Measurements from ENCODE around the gene SERHL2. TPM values are rescaled to one million over a fixed set of nuclear protein-coding genes. Genes with fewer than 3 reads are reported as not detected.
"Not testable (repeated sequence)": the region's sequence is repeated elsewhere in the genome, so short reads cannot be mapped to it uniquely, and the experiment has no call there.

Gene SERHL2
- total RNA-seq, 1 donor from 2014 or later: 3.1 TPM

DNA sequence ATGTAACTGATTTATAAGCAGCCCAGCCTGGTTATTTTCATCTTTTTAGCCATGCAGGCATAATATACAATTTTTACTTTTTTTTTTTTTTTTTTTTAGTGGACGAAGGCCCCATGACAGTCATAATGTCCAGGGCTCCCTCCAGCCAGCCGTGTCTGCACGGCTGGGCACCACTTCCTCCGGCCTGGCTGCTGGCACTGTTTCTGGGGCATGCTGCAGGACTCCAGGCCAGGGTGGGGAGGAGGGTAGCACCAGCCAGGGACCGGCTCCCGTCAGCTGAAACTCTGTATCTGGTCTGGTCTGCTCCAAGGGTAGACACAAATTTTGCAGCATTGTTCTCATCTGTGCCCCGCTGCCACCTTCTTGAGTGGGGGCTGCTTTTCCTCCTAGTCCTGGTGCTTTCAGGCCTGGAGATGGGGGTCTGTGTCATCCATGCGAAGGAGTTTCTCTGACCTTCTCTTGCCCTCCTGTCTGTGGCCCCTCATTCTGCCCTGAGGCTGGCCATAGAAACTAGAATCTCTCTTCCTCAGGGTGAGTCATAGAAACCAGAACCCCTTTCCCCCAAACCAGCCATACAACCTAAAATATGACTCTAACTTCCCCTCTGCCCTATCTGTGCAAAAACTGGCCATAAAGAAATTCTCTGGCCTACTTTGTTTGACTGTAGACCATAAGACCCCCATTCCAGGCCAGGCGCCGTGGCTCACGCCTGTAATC lies 25.0 kb upstream of the SERHL2 start:
- Histone ChIP-seq H3K4me3 (no peak overlapping the region), H3K4me1 (no peaks in the 10 kb centered on the region), H3K27me3 (no peaks in the 10 kb centered on the region), H3K9me3 (no peaks in the 10 kb centered on the region), H3K27ac (no peak overlapping the region), H3K36me3 (no peaks in the 10 kb centered on the region)
- TF ChIP-seq, protein P1, sequence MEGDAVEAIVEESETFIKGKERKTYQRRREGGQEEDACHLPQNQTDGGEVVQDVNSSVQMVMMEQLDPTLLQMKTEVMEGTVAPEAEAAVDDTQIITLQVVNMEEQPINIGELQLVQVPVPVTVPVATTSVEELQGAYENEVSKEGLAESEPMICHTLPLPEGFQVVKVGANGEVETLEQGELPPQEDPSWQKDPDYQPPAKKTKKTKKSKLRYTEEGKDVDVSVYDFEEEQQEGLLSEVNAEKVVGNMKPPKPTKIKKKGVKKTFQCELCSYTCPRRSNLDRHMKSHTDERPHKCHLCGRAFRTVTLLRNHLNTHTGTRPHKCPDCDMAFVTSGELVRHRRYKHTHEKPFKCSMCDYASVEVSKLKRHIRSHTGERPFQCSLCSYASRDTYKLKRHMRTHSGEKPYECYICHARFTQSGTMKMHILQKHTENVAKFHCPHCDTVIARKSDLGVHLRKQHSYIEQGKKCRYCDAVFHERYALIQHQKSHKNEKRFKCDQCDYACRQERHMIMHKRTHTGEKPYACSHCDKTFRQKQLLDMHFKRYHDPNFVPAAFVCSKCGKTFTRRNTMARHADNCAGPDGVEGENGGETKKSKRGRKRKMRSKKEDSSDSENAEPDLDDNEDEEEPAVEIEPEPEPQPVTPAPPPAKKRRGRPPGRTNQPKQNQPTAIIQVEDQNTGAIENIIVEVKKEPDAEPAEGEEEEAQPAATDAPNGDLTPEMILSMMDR (IDR thresholded peaks at IDR 0.05): no peak
- no peak for DNase-seq (ENCODE audit: low spot score in 2 of 2)
- intact Hi-C loops (cut with DNase I): no loop called here

DNA sequence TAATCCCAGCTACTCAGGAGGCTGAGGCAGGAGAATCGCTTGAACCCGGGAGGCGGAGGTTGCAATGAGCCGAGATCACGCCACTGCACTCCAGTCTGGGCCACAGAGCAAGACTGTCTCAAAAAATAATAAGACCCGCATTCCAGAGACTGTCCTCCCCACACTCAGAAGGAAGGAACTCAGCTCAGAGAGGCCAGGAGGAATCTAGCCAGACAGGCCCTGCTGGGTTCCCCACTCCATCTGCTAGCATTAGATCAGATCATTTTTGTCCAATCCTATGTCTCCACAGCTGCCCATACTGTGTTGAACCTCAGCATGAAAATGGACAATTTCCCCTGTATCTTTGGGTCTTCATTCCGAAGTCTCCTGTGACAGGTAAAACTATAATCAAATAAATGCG lies 24.3 kb upstream of the SERHL2 start:
- H3K9me3 ChIP-seq; intact Hi-C loops (cut with DNase I); H3K4me1 ChIP-seq; H3K36me3 ChIP-seq; DNase-seq (ENCODE audit: low spot score in 2 of 2); H3K4me3 ChIP-seq; H3K27me3 ChIP-seq; H3K27ac ChIP-seq: not testable (repeated sequence)

DNA sequence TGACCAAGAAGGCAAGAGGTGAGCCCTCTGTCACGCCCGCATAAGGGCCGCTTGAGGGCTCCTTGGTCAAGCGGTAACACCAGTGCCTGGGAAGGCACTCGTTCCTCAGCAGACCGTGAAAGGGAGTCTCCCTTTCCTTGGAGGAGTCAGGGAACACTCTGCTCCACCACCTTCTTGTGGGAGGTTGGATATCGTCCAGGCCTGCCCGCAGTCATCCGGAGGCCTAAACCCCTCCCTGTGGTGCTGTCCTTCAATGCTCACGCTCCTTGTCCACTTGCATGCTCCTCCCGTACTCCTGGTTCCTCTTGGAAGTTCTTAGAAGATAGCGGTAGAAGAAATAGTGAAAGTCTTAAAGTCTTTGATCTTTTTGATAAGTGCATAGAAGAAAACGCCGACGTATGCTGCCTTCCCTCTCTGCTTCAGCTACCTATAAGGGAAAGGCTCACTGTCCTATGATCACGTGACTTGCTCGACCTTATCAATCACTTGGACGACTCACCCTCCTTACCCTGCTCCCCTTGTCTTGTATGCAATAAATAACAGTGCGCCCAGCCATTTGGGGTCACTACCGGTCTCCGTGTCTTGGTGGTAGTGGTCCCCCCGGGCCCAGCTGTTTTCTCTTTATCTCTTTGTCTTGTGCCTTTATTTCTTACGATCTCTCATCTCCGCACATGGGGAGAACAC lies 22.2 kb upstream of the SERHL2 start:
- H3K9me3 ChIP-seq; H3K27me3 ChIP-seq; H3K27ac ChIP-seq; intact Hi-C loops (cut with DNase I); H3K4me3 ChIP-seq; H3K4me1 ChIP-seq; DNase-seq (ENCODE audit: low spot score in 2 of 2); H3K36me3 ChIP-seq: not testable (repeated sequence)

DNA sequence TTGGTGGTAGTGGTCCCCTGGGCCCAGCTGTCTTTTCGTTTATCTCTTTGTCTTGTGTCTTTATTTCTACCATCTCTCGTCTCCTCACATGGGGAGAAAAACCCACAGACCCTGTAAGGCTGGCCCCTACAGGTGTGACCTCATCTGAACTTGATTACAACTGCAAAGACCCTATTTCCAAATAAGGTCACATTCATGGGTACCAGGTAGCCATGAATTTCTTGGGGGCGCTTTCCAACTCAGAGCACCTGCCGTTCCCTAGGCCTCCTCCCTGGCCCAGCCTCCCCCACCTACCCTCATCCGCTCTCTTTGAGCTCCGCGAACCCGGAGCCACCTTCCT lies 20.1 kb upstream of the SERHL2 start:
- DNase-seq (ENCODE audit: low spot score in 2 of 2): no peak
- TF ChIP-seq, protein P1 (IDR thresholded peaks at IDR 0.05): no peak
- Histone ChIP-seq H3K9me3 (no peaks in the 10 kb centered on the region), H3K36me3 (no peaks in the 10 kb centered on the region), H3K27me3 (no peaks in the 10 kb centered on the region), H3K4me1 (no peaks in the 10 kb centered on the region), H3K27ac (no peak overlapping the region), H3K4me3 (no peak overlapping the region)
- intact Hi-C loops (cut with DNase I): no loop called here

DNA sequence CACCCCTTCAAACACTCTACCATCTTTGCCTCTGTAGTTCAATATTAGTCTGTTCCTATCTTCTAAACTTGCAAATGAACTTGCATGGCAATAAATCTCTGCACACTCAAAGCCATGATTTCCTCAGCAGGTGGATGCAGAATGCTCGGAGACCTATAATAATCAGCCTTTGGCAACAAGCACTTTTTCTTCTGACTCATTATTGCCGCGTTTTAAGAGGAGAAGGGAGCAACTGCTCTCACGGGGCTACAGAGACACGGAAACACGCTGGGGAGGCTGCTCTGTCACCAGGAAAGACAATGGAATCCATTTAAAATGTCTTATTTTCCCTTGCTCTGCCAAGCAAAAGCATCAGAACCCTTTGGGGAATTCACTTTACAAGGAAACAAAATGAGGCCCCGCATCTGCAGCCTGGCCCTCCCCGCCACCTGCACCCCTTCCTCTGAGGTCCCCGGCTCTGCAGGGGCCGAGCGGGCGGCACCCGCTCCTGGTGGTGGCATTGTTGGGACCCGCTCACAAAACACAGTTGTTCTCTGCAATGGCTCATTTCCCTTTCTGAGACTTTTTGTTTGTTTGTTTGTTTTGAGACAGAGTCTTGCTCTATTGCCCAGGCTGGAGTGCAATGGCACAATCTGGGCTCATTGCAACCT lies 18.5 kb upstream of the SERHL2 start:
- DNase-seq (ENCODE audit: low spot score in 2 of 2); H3K27ac ChIP-seq; intact Hi-C loops (cut with DNase I): not testable (repeated sequence)

DNA sequence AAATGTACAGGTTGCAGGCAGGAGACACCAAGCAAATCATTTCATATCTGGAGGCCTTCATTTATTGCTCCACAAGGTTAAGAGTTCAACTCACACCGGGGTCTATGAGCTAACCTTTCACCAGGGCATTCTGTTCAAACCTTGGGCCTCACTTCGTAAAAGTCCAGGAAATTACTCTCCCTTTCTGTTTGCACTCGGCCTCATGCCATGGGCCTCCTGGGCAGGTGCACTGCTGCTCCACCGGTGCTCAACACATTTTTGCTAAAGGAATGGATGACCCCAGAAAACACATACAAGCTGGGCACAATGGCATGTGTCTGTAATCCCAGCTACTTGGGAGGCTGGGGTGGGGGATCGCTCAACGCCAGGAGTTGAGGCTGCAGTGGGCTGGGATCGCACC lies 17.6 kb upstream of the SERHL2 start:
- intact Hi-C loops (cut with DNase I): no loop called here
- H3K9me3 ChIP-seq: no peaks in the 10 kb centered on the region
- no peak for DNase-seq (ENCODE audit: low spot score in 2 of 2)
- H3K36me3 ChIP-seq: no peaks in the 10 kb centered on the region
- H3K4me3 ChIP-seq: no peak overlapping the region
- H3K27ac ChIP-seq: no peak overlapping the region
- TF ChIP-seq, protein P1 (IDR thresholded peaks at IDR 0.05): no peak
- H3K27me3 ChIP-seq: no peaks in the 10 kb centered on the region
- no peaks in the 10 kb centered on the region for H3K4me1 ChIP-seq

More for the DNA sequence above, 18.5 kb upstream of the SERHL2 start:
- H3K9me3 ChIP-seq, H3K4me1 ChIP-seq, H3K36me3 ChIP-seq, H3K27me3 ChIP-seq, H3K4me3 ChIP-seq: not testable (repeated sequence)

DNA sequence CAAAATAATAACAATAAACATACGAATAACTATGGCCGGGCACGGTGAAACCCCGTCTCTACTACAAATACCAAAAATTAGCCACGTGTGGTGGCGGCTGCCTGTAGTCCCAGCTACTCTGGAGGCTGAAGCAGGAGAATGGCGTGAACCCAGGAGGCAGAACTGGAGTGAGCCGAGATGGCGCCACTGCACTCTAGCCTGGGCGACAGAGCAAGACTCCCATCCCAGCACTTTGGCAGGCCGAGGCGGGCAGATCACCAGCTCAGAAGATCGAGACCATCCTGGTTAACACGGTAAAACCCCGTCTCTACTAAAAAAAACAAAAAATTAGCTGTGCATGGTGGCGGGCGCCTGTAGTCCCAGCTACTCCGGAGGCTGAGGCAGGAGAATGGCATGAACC lies 17.1 kb upstream of the SERHL2 start:
- H3K36me3 ChIP-seq; H3K4me3 ChIP-seq; DNase-seq (ENCODE audit: low spot score in 2 of 2); H3K27ac ChIP-seq; H3K9me3 ChIP-seq; H3K27me3 ChIP-seq; H3K4me1 ChIP-seq; intact Hi-C loops (cut with DNase I): not testable (repeated sequence)

DNA sequence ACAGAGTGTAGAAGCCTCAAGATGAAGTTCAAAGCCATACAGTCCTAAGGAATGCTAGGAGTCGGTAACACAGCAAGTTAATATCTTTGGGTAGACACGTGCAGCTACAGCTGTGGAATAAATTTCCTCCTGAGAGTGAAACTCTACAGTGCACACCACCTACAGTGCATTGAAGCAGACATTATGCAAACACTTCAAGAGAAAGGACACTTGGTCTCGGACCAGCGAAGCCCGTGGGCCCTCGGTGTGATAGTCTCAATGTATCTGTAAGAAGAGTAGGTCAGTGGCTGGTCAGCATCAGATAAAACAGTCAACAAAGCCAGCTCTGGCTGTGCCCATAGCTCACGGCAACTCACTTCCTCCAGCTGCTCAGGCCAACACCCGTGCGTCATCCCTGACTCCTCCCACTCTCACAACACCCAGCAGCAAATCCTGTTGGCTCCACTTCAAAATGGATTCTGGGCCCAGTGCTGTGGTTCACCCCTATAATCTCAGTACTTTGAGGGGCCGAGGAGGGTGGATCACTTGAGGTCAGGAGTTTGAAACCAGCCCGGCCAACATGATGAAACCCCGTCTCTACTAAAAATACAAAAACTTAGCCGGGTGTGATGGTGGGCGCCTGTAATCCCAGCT lies 16.4 kb upstream of the SERHL2 start:
- H3K4me3 ChIP-seq; H3K36me3 ChIP-seq; H3K4me1 ChIP-seq; H3K27ac ChIP-seq; DNase-seq (ENCODE audit: low spot score in 2 of 2); H3K9me3 ChIP-seq; intact Hi-C loops (cut with DNase I); H3K27me3 ChIP-seq: not testable (repeated sequence)

DNA sequence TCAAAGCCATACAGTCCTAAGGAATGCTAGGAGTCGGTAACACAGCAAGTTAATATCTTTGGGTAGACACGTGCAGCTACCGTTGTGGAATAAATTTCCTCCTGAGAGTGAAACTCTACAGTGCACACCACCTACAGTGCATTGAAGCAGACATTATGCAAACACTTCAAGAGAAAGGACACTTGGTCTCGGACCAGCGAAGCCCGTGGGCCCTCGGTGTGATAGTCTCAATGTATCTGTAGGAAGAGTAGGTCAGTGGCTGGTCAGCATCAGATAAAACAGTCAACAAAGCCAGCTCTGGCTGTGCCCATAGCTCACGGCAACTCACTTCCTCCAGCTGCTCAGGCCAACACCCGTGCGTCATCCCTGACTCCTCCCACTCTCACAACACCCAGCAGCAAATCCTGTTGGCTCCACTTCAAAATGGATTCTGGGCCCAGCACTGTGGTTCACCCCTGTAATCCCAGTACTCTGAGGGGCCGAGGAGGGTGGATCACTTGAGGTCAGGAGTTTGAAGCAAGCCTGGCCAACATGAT lies 14.5 kb upstream of the SERHL2 start:
- intact Hi-C loops (cut with DNase I); H3K27me3 ChIP-seq; H3K36me3 ChIP-seq; DNase-seq (ENCODE audit: low spot score in 2 of 2); H3K27ac ChIP-seq; H3K9me3 ChIP-seq; H3K4me3 ChIP-seq; H3K4me1 ChIP-seq: not testable (repeated sequence)

Measured in ascending aorta (tissue), 2 donors.